Astrocyte of the spinal cord (primary cell): ENCODE results near the gene TRAPPC5.
"Not testable (repeated sequence)": the region's sequence is repeated elsewhere in the genome, so short reads cannot be mapped to it uniquely, and the experiment has no call there.

Source experiments
- DNase-seq: peaks from one replicate; pipeline ENCODE4 v3.0.0; 2011; ENCODE audit warnings: low read depth, low spot score
- H3K4me3 ChIP-seq: 2 replicates; pipeline ENCODE4 v1.5.1; 2011; ENCODE audit warnings: low read depth, mild to moderate bottlenecking, low read length, moderate library complexity
- CTCF ChIP-seq: IDR thresholded peaks from 2 replicates; pipeline ENCODE4 v1.5.1; 2012; ENCODE audit warnings: low read depth, mild to moderate bottlenecking, low read length, inconsistent platforms
- in situ Hi-C: cut with HindIII; loops from 2 replicates; pipeline ENCODE4 v1.10.0; 2017; ENCODE audit warnings: low sequenced_read_pairs

The TRAPPC5 gene

GRCh38 chr19:7641290-7642276, 39.0 kb upstream of the TRAPPC5 start:
- in situ Hi-C loops = no loop called here
- no peak overlapping the region for H3K4me3 ChIP-seq
- no peak for DNase-seq
- TF ChIP-seq CTCF = no peak

- no peak overlapping the region for H3K4me3 ChIP-seq
- no peak for TF ChIP-seq CTCF
- in situ Hi-C loops = no loop called here
- DNase-seq = no peak
These were observed 38.2 kb upstream of the TRAPPC5 start for GRCh38 chr19:7642295-7643030.

- DNase-seq = no peak
- TF ChIP-seq CTCF = no peak
- no peak overlapping the region for H3K4me3 ChIP-seq
- in situ Hi-C loops = no loop called here
These were observed 37.6 kb upstream of the TRAPPC5 start for GRCh38 chr19:7643031-7643415.

- DNase-seq, H3K4me3 ChIP-seq, in situ Hi-C loops: not testable (repeated sequence)
These were observed 36.7 kb upstream of the TRAPPC5 start for GRCh38 chr19:7643629-7644549.

- in situ Hi-C loops = no loop called here
- TF ChIP-seq CTCF = no peak
- H3K4me3 ChIP-seq = no peak overlapping the region
- no peak for DNase-seq
These were observed 36.1 kb upstream of the TRAPPC5 start for GRCh38 chr19:7644550-7644877.

- TF ChIP-seq CTCF = no peak
- no peak for DNase-seq
- in situ Hi-C loops = no loop called here
- no peak overlapping the region for H3K4me3 ChIP-seq
These were observed 35.5 kb upstream of the TRAPPC5 start for GRCh38 chr19:7645163-7645562.
